GM12801 (cell line): ENCODE measurements around the gene ACYP2.

Source experiments
- CTCF ChIP-seq: IDR thresholded peaks from one replicate; pipeline ENCODE4 v1.5.1; 2011; ENCODE audit warnings: control low read depth; ENCODE audit not compliant: insufficient read length; ENCODE audit errors: extremely low read depth

Gene ACYP2

GRCh38 chr2:54348646-54349045 lies 233.2 kb downstream of the ACYP2 start:
- TF ChIP-seq CTCF, result no peak

DNA sequence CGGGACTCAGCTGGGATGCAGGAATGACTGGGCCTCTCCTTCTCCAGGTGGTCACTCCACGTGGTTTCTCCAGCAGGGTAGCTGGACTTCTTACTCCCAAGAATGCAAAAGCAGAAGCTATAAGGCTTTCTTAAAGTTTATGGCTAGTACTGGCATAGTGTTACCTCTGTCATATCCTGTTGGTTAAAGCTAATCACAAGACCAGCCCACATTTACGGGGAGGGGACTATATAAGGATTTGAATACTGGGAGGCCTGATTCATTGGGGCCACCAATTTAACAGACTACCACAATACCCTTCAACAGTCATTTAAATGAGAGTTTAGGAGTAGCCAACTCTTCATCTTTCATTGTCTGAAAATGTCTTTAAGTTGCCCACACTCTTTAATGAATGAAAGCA lies 235.0 kb downstream of the ACYP2 start:
- TF ChIP-seq CTCF, result no peak

DNA sequence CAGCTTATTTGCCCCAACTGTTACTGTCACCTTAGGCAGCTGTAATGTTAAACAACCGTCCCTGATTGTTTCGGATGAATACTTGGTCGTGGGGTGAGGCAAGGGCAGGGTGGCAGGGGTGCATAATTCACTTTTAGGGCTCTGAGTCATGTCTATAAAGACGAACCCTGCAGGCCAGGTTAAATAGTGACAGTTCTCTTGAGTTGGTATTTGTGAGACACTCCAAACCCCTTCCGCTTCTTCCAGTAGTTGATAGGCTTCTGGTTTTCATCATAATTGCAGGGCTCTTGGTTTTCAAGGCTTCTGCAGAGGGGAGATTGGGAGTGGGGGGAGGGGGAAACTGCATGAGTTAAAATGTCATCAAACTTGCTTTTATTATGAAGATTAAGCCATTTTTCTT lies 237.8 kb downstream of the ACYP2 start:
- TF ChIP-seq CTCF, result no peak
